Activated effector memory CD4-positive, alpha-beta T cell treated with anti-CD3 and anti-CD28 coated beads, Interleukin-2, amount 50 U/mL, for 16 hours (primary cell): Measurements from ENCODE around the gene MED16.
A peak's percentile ranks its signal among the peaks of the same experiment; 100 is the strongest.

Experiments
- DNase-seq: peaks from one replicate; pipeline ENCODE4 v3.0.0-alpha.2; 2020

Gene MED16

DNA sequence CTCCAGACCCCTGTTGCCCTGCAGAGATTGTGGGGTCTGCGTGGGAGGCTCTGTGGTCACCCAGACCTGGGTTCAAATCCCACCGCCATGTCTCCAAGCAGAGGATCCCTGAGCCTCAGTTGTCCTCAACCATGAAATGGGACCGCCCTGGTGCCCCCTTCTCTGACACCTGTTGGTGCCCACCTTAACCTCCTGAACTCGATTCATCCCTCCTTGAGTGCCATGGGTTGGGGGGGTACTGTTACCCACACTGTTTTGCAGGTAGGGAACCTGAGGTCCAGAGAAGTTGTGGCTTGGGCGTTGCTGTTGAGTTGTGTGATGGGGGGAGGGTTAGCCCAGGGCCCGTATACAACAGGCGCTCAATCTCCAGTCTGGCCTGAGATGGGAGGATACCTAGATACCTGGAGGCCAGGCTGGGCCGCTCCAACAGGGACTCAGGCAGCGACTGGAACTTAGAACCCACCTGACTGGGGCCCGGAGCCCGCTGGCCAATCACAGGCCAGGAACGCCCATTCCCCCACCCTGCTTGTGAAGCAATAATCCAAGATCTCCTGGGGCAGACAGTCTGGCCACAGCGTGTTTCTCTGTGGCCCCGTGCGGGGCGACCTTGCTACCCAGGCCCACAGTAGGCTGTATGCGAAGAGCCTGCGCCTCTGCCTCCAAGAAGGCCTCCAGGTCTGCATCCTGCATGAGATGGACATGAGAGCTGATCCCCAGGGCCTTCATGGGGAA is 35.6 kb upstream of the MED16 start:
- no peak for DNase-seq

DNA sequence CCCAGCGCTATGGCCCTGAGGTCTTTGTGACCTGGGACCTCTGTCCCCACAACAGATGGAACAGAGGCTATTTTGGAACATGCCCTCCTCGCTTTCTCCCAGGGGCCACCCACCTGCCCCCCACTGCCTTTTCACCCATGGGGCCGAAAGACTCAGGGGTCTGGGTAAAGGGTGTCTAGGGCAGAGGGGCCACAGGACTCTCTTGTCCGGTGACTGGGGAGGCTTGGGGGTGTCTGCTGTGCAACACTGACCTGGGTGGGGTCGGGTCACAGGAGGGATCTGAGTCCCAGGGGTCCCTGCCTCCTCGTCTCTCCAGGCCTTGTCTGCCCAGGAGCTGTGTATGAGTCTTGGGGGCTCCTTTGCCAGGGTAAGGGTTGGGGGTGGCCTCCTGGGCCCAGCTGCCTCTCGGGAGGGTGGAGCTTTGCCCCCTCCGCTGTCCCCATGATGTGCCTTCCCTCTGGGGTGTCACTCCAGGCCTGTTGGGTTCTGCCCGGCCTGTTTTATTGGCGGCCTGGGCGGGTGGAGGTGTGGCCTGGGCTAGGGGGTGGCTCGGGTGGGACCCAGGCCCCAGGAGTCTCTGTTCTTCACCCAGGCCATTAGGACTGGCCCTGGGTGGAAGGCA is 34.9 kb upstream of the MED16 start:
- no peak for DNase-seq

DNA sequence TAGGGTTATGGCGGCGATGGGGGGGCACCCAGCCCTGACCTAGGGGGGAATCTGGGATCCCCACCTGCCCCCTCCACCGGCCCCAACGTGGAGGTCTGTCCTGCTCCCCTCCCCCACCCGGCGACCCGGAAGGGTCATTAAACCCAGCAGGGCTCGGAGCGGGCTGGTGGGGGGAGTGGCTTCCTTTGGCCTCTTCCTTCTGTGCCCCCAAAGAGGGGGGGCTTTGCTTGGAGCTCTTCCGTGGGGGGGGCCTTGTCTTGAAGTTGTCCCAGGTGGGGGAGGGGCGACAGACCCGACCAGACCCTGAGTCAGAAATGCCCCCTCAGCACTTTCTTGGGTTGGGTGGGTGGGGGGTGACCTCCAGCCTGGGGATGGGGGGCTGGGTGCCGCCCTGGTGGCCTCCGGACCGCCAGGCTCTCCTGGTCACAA is 34.4 kb upstream of the MED16 start:
- DNase-seq: no peak

- DNase-seq: peak; percentile 79
Observed at GRCh38 chr19:926589-927350, 33.8 kb upstream of the MED16 start.

- no peak for DNase-seq
Observed at GRCh38 chr19:926323-926588, 33.3 kb upstream of the MED16 start.

DNA sequence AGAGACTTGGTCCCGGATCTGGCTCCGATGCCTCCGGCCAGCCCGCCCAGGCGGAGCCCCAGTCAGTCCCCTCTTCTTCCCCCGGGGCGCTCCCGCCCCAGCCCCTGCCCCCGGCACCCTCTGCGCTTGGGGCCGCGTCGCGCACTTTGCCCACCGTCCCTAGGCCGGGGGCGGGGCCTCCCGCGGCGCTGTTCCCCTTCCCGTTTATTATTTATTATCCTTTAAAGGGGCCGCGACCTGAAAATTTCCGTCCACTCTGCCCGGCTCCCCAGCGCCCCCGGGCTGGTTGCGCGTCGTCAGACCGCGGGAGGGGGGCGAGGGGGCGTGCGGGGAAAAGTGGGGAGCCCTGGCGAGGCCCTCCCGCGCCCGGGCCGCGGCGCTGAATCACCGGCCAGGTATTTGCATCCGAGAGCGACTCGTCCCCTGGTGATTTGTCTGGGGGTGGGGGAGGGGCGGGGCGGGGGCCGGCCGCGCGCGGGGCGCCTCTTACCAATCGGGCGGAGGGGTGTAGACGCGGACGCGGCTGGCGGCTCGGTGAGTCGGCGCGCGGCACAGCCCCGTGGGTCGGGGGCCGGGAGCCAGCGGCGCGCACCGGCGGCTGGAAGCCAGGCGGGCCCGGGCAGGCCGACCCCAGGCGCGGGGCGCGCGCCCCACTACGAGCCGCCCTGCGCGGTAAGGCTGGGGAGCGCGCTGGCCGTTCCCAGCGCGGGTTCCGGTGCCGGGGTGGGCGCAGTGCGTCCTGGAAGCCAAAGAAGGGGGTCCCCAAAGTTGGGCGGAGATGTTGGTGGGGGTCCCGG is 32.7 kb upstream of the MED16 start, which contains the start of gene ARID3A:
Gene ARID3A, plus strand, starts transcription at position 510 of the 797 bp plus-strand sequence. CDS start 3,494 bp downstream, outside the sequence.
- DNase-seq: peak; percentile 91

- no peak for DNase-seq
Observed at GRCh38 chr19:925087-925525, 32.1 kb upstream of the MED16 start.

DNA sequence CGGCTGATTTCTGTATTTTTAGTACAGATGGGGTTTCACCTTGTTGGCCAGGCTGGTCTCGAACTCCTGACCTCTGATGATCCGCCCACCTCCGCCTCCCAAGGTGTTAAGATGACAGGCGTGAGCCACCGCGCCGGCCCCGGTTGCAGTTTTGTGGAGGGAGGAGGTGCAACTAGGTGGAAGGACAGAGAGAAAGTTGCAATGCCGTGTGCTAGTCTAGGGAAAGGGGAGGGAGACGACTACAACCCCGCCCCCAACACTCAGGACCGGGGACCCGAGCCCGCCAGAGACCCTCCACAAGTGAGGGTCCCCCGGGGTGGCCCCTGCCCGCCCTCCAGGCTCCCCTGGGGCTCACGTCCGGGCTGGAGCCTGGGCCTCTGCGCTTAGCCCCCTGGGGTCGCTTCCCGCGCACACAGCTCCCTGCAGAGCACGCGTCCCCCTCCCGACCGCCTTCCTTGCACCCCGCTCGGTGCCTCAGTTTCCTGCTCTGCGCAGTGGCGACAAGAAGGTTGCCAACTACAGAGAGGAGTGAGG is 31.6 kb upstream of the MED16 start:
- peak; percentile 70 for DNase-seq

DNA sequence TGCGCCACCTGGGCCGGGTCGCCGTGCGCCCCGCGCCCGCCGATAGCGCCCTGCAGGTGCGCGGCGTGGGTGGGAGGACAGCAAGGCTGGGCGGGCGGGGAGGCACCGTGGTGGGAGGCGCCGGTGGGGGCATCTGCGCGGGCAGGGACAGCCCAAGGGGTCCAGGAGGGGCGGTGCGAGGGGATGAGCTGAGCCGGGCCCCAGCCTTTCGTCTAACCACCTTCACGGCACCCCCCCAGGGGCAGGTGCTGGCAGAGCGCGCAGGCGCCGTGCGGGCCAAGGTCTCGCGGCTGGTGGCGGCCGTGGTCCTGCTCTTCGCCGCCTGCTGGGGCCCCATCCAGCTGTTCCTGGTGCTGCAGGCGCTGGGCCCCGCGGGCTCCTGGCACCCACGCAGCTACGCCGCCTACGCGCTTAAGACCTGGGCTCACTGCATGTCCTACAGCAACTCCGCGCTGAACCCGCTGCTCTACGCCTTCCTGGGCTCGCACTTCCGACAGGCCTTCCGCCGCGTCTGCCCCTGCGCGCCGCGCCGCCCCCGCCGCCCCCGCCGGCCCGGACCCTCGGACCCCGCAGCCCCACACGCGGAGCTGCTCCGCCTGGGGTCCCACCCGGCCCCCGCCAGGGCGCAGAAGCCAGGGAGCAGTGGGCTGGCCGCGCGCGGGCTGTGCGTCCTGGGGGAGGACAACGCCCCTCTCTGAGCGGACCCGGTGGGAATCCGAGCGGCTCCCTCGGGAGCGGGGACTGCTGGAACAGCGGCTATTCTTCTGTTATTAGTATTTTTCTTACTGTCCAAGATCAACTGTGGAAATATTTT is 27.3 kb upstream of the MED16 start:
- peak; percentile 89 for DNase-seq

DNA sequence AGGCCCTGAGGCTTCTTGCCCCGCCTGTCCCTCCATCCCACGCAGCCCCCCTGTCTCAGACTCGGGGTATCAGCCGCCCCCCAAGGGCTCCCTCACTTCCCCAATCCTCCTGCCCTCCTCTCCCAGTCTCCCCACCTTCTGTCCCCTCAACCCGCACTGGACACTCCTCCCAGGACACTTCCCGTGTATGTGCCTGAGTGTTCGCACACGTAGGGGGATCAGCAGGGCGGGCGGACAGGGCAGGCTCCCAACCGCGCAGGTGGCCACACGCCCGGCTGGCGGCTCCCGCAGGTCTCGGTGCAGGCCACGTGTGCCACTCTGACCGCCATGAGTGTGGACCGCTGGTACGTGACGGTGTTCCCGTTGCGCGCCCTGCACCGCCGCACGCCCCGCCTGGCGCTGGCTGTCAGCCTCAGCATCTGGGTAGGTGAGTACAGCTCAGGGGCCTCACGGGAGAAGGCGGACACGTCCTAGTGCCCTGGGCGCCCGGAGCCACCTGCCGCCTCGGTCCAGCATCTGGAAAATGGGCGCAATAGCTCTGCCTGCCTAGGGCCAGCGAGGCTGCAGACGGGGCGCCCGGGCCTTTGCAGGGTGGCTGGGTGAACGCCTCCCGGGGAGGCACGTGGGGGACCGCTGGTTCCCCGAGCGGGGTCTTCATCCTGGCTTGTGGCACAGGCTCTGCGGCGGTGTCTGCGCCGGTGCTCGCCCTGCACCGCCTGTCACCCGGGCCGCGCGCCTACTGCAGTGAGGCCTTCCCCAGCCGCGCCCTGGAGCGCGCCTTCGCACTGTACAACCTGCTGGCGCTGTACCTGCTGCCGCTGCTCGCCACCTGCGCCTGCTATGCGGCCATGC is 26.4 kb upstream of the MED16 start:
- peak; percentile 78 for DNase-seq

DNA sequence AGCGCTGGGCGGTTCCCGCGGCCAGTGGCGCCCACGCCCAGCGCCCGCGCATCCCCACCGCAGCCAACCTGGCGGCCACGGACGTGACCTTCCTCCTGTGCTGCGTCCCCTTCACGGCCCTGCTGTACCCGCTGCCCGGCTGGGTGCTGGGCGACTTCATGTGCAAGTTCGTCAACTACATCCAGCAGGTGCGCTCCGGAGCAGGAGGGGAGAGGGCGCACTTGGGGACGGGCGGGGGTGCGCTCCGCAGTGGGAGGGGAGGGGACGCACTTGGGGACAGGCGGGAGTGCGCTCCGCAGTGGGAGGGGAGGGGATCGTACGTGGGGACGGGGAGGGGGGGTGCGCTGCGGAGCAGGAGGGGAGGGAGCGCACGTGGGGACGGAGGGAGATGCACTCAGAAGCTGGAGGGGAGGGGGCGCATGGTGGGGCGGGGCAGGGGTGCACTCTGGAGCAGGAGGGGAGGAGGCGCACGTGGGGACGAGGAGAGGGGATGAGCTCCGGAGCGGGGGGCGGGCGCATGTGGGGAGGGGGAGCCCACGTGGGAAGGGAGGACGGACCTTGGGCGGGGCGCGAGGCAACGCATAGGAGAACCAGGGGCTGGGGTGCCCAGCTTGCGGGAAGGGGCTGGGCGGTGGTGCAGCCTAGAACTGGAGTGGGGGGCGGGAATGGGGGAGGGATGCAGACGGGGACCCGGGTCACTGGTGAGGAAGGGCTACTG is 25.7 kb upstream of the MED16 start:
- peak; percentile 75 for DNase-seq

- no peak for DNase-seq
Observed at GRCh38 chr19:918152-918437, 25.1 kb upstream of the MED16 start.

GRCh38 chr19:917323-918151 is 24.6 kb upstream of the MED16 start, which contains the start of gene KISS1R:
KISS1R (plus strand) TSS chr19:917333; CDS start chr19:917503, 170 bp downstream.
- peak; percentile 79 for DNase-seq

DNA sequence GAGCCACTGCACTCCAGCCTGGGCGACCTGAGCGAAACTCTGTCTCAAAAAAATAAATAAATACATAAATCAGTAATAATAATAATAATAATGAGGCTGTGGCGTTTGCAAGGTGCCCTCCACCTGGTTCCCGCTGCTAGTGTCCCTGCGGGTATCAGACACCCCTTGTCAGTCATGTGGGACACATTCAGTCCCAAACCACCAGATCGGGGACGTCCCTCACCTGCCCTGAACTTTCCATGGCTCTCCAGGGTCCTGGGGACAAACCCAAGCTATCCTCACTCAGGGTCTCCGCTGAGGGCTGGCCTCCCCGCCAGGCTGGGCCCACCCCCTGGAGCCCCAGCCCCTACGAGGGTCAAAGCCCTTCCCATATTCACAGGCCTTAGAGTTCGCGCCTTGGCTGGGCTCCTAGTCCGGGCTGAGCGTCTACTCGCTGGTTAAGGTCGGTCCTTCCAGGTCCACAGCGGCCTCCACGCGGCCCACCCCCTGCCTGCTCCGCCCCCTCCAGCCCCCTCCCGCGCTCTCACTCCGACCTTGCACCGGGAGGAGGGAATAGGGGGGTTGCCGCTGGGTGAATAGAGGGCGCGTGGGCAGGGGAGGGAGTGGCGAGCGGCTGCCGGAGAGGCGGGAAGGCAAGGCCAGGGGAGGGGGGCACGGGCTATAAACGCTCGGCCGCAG is 23.8 kb upstream of the MED16 start:
- peak; percentile 72 for DNase-seq

DNA sequence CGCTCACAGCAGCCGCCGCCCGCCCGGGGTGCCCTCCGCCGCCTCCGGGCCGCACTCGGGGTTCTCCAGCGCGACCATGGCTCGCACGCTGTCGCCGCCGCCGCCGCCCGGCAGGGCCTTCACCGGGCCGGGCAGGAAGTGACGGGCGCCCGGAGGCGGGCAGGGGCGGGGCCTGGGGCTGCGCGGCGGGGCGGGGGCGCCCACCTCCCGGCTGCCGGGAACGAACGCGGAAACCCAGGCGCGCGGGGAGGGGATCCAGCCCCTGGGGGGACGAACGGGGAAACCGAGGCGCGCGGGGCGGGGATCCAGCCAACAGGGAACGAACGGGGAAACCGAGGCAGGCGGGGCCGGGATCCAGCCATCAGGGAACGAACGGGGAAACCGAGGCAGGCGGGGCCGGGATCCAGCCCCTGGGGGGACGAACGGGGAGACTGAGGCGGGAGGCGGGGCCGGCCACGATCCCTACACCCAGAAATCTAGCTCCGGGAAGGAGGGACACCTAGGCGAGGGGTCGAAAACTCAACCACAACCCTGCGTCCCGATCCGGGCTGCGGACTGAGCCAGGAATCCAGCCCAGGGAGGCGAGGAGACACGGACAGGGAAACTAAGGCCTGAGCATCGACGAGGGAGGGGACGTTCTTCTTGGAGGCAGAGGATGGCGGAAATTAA is 20.2 kb upstream of the MED16 start, which contains the start of gene R3HDM4:
Gene R3HDM4, minus strand, starts transcription at position 140 of the 669 bp plus-strand sequence. Its CDS starts 62 bp downstream, at position 78.
- DNase-seq: peak; percentile 95

GRCh38 chr19:912181-913079 is 19.4 kb upstream of the MED16 start:
- peak; percentile 78 for DNase-seq
